Gastrocnemius medialis (tissue), 4 donors: ENCODE data around the gene TBC1D30.

Source experiments
- CTCF ChIP-seq, 5 experiments: fragments of 450-650 bp in 3 of 5; fragments of 200-600 bp in 2 of 5; sonication (generic) in 2 of 5; IDR thresholded peaks in 4 of 5; conservative IDR thresholded peaks in 1 of 5; 1 replicate in 4 of 5; 2 replicates in 1 of 5; pipeline ENCODE4 v1.5.1; 2016 to 2019; ENCODE audit warnings: antibody characterized with exemption in 5 of 5, mild to moderate bottlenecking in 3 of 5, moderate library complexity in 3 of 5
- POLR2A ChIP-seq, 2 donors: fragments of 450-650 bp; IDR thresholded peaks; one replicate each; pipeline ENCODE4 v1.6.1; 2017; ENCODE audit warnings: antibody characterized with exemption in 2 of 2, mild to moderate bottlenecking in 2 of 2, moderate library complexity in 2 of 2

GRCh38 chr12:64883264-64884163 is 59.1 kb downstream of the TBC1D30 start:
- TF ChIP-seq CTCF (IDR thresholded peaks at IDR 0.05 in 4 of 5, conservative IDR thresholded peaks at IDR 0.05 in 1 of 5) (no peak), POLR2A (IDR thresholded peaks at IDR 0.05) (no peak)
